ENCODE measurements around the gene KCNK6. TPM values are rescaled to one million over a fixed set of nuclear protein-coding genes. Genes with fewer than 3 reads are reported as not detected.

The KCNK6 gene
- total RNA-seq, 1 donor from 2014 or later = 13.1 TPM

- Histone ChIP-seq H3K4me1 (peaks cover 43% of the 10 kb centered on the region), H3K9me3 (no peaks in the 10 kb centered on the region), H3K27me3 (no peaks in the 10 kb centered on the region), H3K4me3 (no peak overlapping the region), H3K36me3 (peaks cover 3% of the 10 kb centered on the region), H3K27ac (peak overlapping the region; percentile 17)
- intact Hi-C loops (cut with DNase I) = no loop called here
- no peak for ATAC-seq
- no peak for DNase-seq
- no peak for TF ChIP-seq CTCF (IDR thresholded peaks at IDR 0.05)
Observed at GRCh38 chr19:38283271-38283670, 36.4 kb upstream of the KCNK6 start.

- Histone ChIP-seq H3K27ac (peak overlapping the region; percentile 65), H3K4me3 (no peak overlapping the region), H3K4me1 (peaks cover 32% of the 10 kb centered on the region), H3K27me3 (no peaks in the 10 kb centered on the region), H3K36me3 (peaks cover 12% of the 10 kb centered on the region), H3K9me3 (no peaks in the 10 kb centered on the region)
- intact Hi-C loops (cut with DNase I) = no loop called here
- TF ChIP-seq CTCF (IDR thresholded peaks at IDR 0.05) = no peak
- ATAC-seq (peak; percentile 70), DNase-seq (no peak)
Observed at GRCh38 chr19:38284422-38284821, 35.2 kb upstream of the KCNK6 start.

- DNase-seq = no peak
- intact Hi-C loops (cut with DNase I) = no loop called here
- no peak for TF ChIP-seq CTCF (IDR thresholded peaks at IDR 0.05)
- Histone ChIP-seq H3K27me3 (no peaks in the 10 kb centered on the region), H3K9me3 (no peaks in the 10 kb centered on the region), H3K4me1 (peaks cover 33% of the 10 kb centered on the region), H3K4me3 (no peak overlapping the region), H3K36me3 (peaks cover 22% of the 10 kb centered on the region), H3K27ac (no peak overlapping the region)
- no peak for ATAC-seq
Observed at GRCh38 chr19:38285567-38285966, 34.1 kb upstream of the KCNK6 start.

- intact Hi-C loops (cut with DNase I) = no loop called here
- Histone ChIP-seq H3K9me3 (no peaks in the 10 kb centered on the region), H3K4me3 (no peak overlapping the region), H3K27me3 (no peaks in the 10 kb centered on the region), H3K36me3 (peaks cover 36% of the 10 kb centered on the region), H3K27ac (no peak overlapping the region), H3K4me1 (peaks cover 31% of the 10 kb centered on the region)
- no peak for DNase-seq
- no peak for TF ChIP-seq CTCF (IDR thresholded peaks at IDR 0.05)
- ATAC-seq = peak; percentile 70
Observed at GRCh38 chr19:38287604-38288003, 32.0 kb upstream of the KCNK6 start.

GRCh38 chr19:38288123-38288855 is 31.4 kb upstream of the KCNK6 start:
- H3K4me3 ChIP-seq = no peak overlapping the region
- H3K27me3 ChIP-seq = no peaks in the 10 kb centered on the region
- ATAC-seq (no peak), DNase-seq (no peak)
- H3K27ac ChIP-seq = no peak overlapping the region
- intact Hi-C loops (cut with DNase I) = no loop called here
- no peak for TF ChIP-seq CTCF (IDR thresholded peaks at IDR 0.05)
- peaks cover 36% of the 10 kb centered on the region for H3K36me3 ChIP-seq
- H3K4me1 ChIP-seq = peaks cover 24% of the 10 kb centered on the region
- no peaks in the 10 kb centered on the region for H3K9me3 ChIP-seq
